ENCODE measurements around the gene FBXL13.

FBXL13 gene

GRCh38 chr7:102859799-102860125 lies 214.8 kb downstream of the FBXL13 start:
- no peak for TF ChIP-seq CTCF (conservative IDR thresholded peaks at IDR 0.05; ENCODE audit: low read depth)
- no peak for DNase-seq (ENCODE audit: low spot score)
- ChIA-PET POLR2A (ENCODE audit: low non-redundant PET) (no interaction called here), CTCF (no interaction called here)
- H3K27ac ChIP-seq: no peak overlapping the region

DNA sequence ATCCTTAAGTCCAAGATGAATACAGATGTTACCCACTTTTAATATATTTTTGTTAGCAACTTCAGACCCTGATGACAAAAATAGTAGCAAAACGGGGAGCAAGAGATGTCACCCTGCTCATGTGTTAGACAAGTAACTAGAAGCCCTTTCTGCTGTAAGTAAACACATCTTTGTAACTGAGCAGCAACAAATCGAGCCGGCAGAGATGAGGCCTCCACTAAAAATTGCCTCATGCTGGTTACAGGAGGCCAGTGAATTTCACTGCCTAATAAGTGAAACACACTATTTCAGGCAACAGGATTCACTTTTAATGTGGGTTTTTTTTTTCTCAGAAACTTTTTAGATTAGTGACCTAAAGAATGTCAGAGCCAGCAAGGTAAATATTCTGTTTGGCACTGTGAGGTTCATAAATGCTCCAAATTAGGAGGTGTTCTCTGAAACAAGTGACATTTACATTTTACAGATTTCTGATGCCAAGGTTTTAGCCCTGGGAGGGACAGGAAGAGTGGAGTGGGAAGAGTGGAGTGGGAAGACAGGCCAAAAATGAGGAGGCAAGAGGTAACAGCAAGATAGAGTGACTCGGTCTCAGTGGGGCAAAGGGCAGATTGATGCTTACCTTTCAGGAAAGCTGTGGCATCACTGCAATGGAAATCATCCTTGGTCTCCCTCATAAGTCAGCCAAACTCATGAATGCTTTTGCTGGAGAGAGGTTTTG lies 215.4 kb downstream of the FBXL13 start:
- DNase-seq (ENCODE audit: low spot score): no peak
- TF ChIP-seq CTCF (conservative IDR thresholded peaks at IDR 0.05; ENCODE audit: low read depth): no peak
- POLR2A ChIA-PET (ENCODE audit: low non-redundant PET): no interaction called here
- H3K27ac ChIP-seq: no peak overlapping the region
- CTCF ChIA-PET: no interaction called here

- CTCF ChIA-PET: no interaction called here
These were observed 218.6 kb downstream of the FBXL13 start for GRCh38 chr7:102856036-102856435.

DNA sequence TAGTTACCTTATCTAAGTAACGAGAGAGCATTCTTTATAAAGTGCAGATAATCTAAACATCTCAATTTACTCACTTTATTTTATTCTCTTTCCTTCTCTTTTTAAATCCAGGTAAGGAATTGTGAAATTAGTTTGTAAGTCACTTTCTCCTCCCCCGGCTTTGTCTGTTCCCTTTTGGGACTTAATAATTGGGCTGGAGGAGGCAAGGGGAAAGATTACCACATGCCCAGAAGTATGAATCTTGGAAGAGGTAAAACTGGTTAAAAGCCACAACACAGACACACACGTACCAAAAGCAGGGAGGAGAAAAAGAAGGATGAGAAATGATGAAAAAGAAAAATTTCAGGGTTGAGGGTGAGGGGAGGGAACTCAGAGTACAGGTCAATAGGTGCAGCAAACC lies 225.1 kb downstream of the FBXL13 start:
- no peak for TF ChIP-seq CTCF (conservative IDR thresholded peaks at IDR 0.05; ENCODE audit: low read depth)
- ChIA-PET CTCF (no interaction called here), POLR2A (ENCODE audit: low non-redundant PET) (no interaction called here)
- no peak overlapping the region for H3K27ac ChIP-seq
- DNase-seq (ENCODE audit: low spot score): no peak

More at GRCh38 chr7:102856036-102856435, 218.6 kb downstream of the FBXL13 start:
- no peak overlapping the region for H3K27ac ChIP-seq
- POLR2A ChIA-PET (ENCODE audit: low non-redundant PET): no interaction called here
- DNase-seq (ENCODE audit: low spot score): no peak
- TF ChIP-seq CTCF (conservative IDR thresholded peaks at IDR 0.05; ENCODE audit: low read depth): no peak

- TF ChIP-seq CTCF (conservative IDR thresholded peaks at IDR 0.05; ENCODE audit: low read depth): no peak
- ChIA-PET CTCF (no interaction called here), POLR2A (ENCODE audit: low non-redundant PET) (no interaction called here)
- no peak for DNase-seq (ENCODE audit: low spot score)
- H3K27ac ChIP-seq: no peak overlapping the region
These were observed 225.5 kb downstream of the FBXL13 start for GRCh38 chr7:102849079-102849478.

- H3K27ac ChIP-seq: no peak overlapping the region
- ChIA-PET CTCF (no interaction called here), POLR2A (ENCODE audit: low non-redundant PET) (no interaction called here)
- DNase-seq (ENCODE audit: low spot score): no peak
- no peak for TF ChIP-seq CTCF (conservative IDR thresholded peaks at IDR 0.05; ENCODE audit: low read depth)
These were observed 229.2 kb downstream of the FBXL13 start for GRCh38 chr7:102845346-102845745.

All from RWPE1 (cell line).